Lower leg skin (tissue), 4 donors: ENCODE results near the gene OR52D1. TPM values are rescaled to one million over a fixed set of nuclear protein-coding genes. Genes with fewer than 3 reads are reported as not detected.

Experiments
- DNase-seq, 2 donors: peaks; one replicate each; pipeline ENCODE4 v3.0.0-alpha.2; 2019; ENCODE audit warnings: low spot score in 2 of 2
- H3K4me3 ChIP-seq: fragments of 200-600 bp; sonication (generic); 2 replicates; pipeline ENCODE4 v1.5.1; 2017; ENCODE audit warnings: mild to moderate bottlenecking, low read depth; ENCODE audit not compliant: poor library complexity, severe bottlenecking
- POLR2A ChIP-seq, 2 donors: fragments of 450-650 bp; IDR thresholded peaks; one replicate each; pipeline ENCODE4 v1.6.1; 2016 to 2017; ENCODE audit warnings: antibody characterized with exemption in 2 of 2, mild to moderate bottlenecking in 1 of 2, moderate library complexity in 1 of 2
- WGBS, 2 donors: methylation state at CpG; one replicate each; pipeline ENCODE4 v1.1.5; 2018; 5-methylcytosine and 5-hydroxymethylcytosine counted together
- intact Hi-C: fragments of 100-400 bp; cut with DNase I; formaldehyde crosslinking; loops from one replicate; pipeline ENCODE4 v1.15.0; 2023; ENCODE audit warnings: low total_unique reads
- total RNA-seq, 4 donors: library from RNA; depleted of rRNA; stranded (reverse); fragments of >200 nt; gene quantifications; one replicate each; pipeline ENCODE4 v1.1.0, GENCODE V29; 2016
- TF ChIP-seq, protein P1 (sequence below), 3 donors: fragments of 450-650 bp; IDR thresholded peaks; one replicate each; pipeline ENCODE4 v1.5.1; 2016; ENCODE audit warnings: antibody characterized with exemption in 3 of 3, mild to moderate bottlenecking in 3 of 3, moderate library complexity in 2 of 3

Gene OR52D1
- total RNA-seq, 4 donors from 2014 or later = not detected

GRCh38 chr11:5509803-5510202, 21.3 kb downstream of the OR52D1 start, which contains the start of gene UBQLN3:
Gene UBQLN3, minus strand, starts transcription at chr11:5509957. Its CDS starts 399 bp downstream, at chr11:5509558.
- H3K4me3 ChIP-seq = no peak within 1 kb of the TSS
- TF ChIP-seq, protein P1, sequence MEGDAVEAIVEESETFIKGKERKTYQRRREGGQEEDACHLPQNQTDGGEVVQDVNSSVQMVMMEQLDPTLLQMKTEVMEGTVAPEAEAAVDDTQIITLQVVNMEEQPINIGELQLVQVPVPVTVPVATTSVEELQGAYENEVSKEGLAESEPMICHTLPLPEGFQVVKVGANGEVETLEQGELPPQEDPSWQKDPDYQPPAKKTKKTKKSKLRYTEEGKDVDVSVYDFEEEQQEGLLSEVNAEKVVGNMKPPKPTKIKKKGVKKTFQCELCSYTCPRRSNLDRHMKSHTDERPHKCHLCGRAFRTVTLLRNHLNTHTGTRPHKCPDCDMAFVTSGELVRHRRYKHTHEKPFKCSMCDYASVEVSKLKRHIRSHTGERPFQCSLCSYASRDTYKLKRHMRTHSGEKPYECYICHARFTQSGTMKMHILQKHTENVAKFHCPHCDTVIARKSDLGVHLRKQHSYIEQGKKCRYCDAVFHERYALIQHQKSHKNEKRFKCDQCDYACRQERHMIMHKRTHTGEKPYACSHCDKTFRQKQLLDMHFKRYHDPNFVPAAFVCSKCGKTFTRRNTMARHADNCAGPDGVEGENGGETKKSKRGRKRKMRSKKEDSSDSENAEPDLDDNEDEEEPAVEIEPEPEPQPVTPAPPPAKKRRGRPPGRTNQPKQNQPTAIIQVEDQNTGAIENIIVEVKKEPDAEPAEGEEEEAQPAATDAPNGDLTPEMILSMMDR (IDR thresholded peaks at IDR 0.05) = no peak
- TF ChIP-seq POLR2A (IDR thresholded peaks at IDR 0.05) = no peak
- WGBS, 2 donors = 70 to 91% methylated on average over 4 of the region's 4 CpGs
- DNase-seq = no peak
- intact Hi-C loops = no loop called here

DNA sequence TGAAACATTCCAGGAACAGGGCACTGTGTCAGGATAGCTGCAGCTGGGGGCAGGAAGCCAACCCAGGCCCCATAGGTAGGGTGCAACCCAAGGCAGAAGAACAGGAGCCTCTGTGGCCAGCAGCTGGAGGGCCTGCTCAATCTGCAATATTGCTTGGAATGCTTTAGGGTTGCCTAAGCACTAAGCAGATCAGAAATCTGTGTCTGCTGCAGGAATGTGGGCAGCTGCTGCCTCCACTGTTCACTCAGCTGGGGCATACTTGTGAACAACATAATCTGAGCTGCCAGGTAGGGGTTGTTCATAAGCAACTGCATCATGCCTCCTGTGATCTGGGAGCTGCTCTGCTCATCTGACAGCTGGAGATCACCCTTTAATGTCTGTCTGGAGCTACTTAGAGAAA, 26.4 kb downstream of the OR52D1 start:
- TF ChIP-seq POLR2A (IDR thresholded peaks at IDR 0.05) = no peak
- TF ChIP-seq, protein P1 (IDR thresholded peaks at IDR 0.05) = no peak
- DNase-seq = no peak
- intact Hi-C loops = no loop called here
- no peak overlapping the region for H3K4me3 ChIP-seq

GRCh38 chr11:5516599-5516998, 28.1 kb downstream of the OR52D1 start, which contains the start of gene UBQLNL:
Gene UBQLNL, minus strand, starts transcription at chr11:5516699. Its CDS starts 258 bp downstream, at chr11:5516441.
- TF ChIP-seq, protein P1 (IDR thresholded peaks at IDR 0.05) = no peak
- no peak for TF ChIP-seq POLR2A (IDR thresholded peaks at IDR 0.05)
- DNase-seq = no peak
- 85 to 86% methylated on average over 2 of the region's 2 CpGs for WGBS, 2 donors
- H3K4me3 ChIP-seq = no peak within 1 kb of the TSS
- intact Hi-C loops = no loop called here

- WGBS, 2 donors = 93 to 98% methylated on average over 4 of the region's 4 CpGs
- intact Hi-C loops = no loop called here
- TF ChIP-seq, protein P1 (IDR thresholded peaks at IDR 0.05) = no peak
- TF ChIP-seq POLR2A (IDR thresholded peaks at IDR 0.05) = no peak
- H3K4me3 ChIP-seq = no peak overlapping the region
- no peak for DNase-seq
Observed at GRCh38 chr11:5521540-5521939, 33.1 kb downstream of the OR52D1 start.

DNA sequence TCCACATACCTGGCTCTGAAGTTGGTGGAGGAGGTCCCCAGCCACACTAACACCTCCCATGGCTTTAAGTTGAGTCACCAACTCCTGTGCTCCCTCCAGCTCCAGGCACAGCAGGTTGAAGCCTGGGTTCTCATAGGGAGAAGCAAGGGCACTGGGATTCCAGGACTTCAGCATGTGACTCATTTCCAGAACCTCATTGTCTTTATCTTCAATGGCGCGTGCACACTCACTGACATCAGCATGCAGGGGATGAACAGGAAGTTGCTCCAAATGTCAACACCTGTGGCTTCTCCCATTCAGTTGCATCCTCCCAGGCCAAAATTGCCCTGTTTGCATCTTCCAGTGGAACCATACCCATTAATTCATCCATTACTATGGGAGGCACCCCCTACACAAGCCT, 33.8 kb downstream of the OR52D1 start:
- no peak overlapping the region for H3K4me3 ChIP-seq
- intact Hi-C loops = no loop called here
- no peak for DNase-seq
- TF ChIP-seq, protein P1 (IDR thresholded peaks at IDR 0.05) = no peak
- no peak for TF ChIP-seq POLR2A (IDR thresholded peaks at IDR 0.05)
- WGBS, 2 donors = 85 to 100% methylated on average over 2 of the region's 2 CpGs

DNA sequence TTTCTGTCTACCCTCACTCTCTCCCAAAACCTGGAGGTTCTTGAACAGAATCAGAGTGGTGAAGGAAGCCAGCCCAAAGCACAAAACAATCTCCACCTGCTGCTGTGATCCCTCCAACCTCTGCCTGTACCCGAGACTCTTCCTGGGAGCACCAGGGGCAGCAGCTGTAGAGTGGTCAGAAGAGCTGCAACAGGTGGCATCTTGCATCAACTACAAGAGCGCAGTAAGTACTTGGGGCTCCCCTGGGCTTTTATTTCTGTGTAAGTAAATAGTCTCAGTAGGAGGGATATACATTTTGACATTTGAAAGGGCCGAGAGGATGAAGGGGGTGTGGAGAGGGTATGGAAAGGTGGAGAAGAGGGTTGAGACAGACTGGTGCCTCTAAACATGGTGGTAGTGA, 36.3 kb downstream of the OR52D1 start:
- intact Hi-C loops = no loop called here
- TF ChIP-seq, protein P1 (IDR thresholded peaks at IDR 0.05) = no peak
- no peak for TF ChIP-seq POLR2A (IDR thresholded peaks at IDR 0.05)
- DNase-seq = no peak
- 72 to 83% methylated on average over 3 of the region's 3 CpGs for WGBS, 2 donors
- no peak overlapping the region for H3K4me3 ChIP-seq
